Mucosa of rectum (tissue), 2 donors: ENCODE results near the gene KLF16.
A peak's percentile ranks its signal among the peaks of the same experiment; 100 is the strongest.

ENCODE experiments used
- H3K27ac ChIP-seq, 2 donors: one replicate each; pipeline ENCODE4 v1.7.0; 2013; ENCODE audit warnings: inconsistent platforms in 2 of 2, low read depth in 2 of 2, low read length in 2 of 2
- H3K27me3 ChIP-seq, 2 donors: one replicate each; pipeline ENCODE4 v1.7.0; 2013; ENCODE audit warnings: low read length in 2 of 2; ENCODE audit not compliant: control insufficient read depth in 2 of 2, insufficient read depth in 2 of 2
- H3K36me3 ChIP-seq, 2 donors: one replicate each; pipeline ENCODE4 v1.7.0; 2013; ENCODE audit warnings: low read length in 2 of 2; ENCODE audit not compliant: control insufficient read depth in 2 of 2, insufficient read depth in 2 of 2
- H3K4me1 ChIP-seq, 2 donors: one replicate each; pipeline ENCODE4 v1.7.0; 2013; ENCODE audit warnings: low read length in 2 of 2, mild to moderate bottlenecking in 1 of 2; ENCODE audit not compliant: control insufficient read depth in 2 of 2, insufficient read depth in 2 of 2
- H3K4me3 ChIP-seq, 2 donors: one replicate each; pipeline ENCODE4 v1.7.0; 2013; ENCODE audit warnings: low read length in 2 of 2
- H3K9ac ChIP-seq, 2 donors: one replicate each; pipeline ENCODE4 v1.7.0; 2013; ENCODE audit warnings: low read length in 2 of 2, low read depth in 1 of 2, mild to moderate bottlenecking in 1 of 2
- H3K9me3 ChIP-seq, 2 donors: one replicate each; pipeline ENCODE4 v1.7.0; 2013; ENCODE audit warnings: low read length in 2 of 2; ENCODE audit not compliant: control insufficient read depth in 2 of 2
- donor health status: healthy.
- donor health status: Normal muscosa, but diverticular disease.

Gene KLF16

GRCh38 chr19:1830978-1831377 lies 32.4 kb downstream of the KLF16 start:
- Histone ChIP-seq H3K36me3 (peaks cover 0 to 11% of the 10 kb centered on the region in 2 donors), H3K27me3 (no peaks in the 10 kb centered on the region), H3K4me1 (peaks cover 0 to 3% of the 10 kb centered on the region in 2 donors), H3K9me3 (no peaks in the 10 kb centered on the region), H3K27ac (no peak overlapping the region), H3K9ac (no peak overlapping the region), H3K4me3 (no peak overlapping the region)

- peaks cover 0 to 11% of the 10 kb centered on the region in 2 donors for H3K36me3 ChIP-seq
- no peak overlapping the region for H3K27ac ChIP-seq
- H3K4me3 ChIP-seq: no peak overlapping the region
- no peaks in the 10 kb centered on the region for H3K27me3 ChIP-seq
- H3K4me1 ChIP-seq: peaks cover 0 to 4% of the 10 kb centered on the region in 2 donors
- no peaks in the 10 kb centered on the region for H3K9me3 ChIP-seq
- H3K9ac ChIP-seq: no peak overlapping the region
Observed at GRCh38 chr19:1830568-1830967, 32.8 kb downstream of the KLF16 start.

DNA sequence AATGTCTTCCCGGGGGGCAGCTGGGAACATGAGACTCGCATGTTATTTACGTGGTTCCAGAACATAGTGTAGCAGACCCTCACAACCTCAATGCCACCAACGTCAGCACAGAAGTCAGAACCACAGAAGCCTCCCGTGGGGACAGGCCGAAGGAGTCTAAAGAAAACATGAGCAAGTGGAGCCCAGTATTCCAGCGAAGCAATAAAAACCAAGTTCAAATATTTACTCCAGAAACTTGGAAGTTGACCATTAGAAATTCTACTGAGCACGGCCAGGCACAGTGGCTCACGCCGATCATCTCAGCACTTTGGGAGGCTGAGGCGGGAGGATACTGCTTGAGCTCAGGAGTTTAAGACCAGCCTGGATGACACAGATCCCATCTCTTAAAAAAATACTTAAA lies 33.4 kb downstream of the KLF16 start:
- no peaks in the 10 kb centered on the region for H3K27me3 ChIP-seq
- no peaks in the 10 kb centered on the region for H3K9me3 ChIP-seq
- no peak overlapping the region for H3K4me3 ChIP-seq
- H3K27ac ChIP-seq: peak overlapping the region in 1 of 2 donors; percentile 51
- H3K36me3 ChIP-seq: peaks cover 0 to 11% of the 10 kb centered on the region in 2 donors
- peaks cover 0 to 4% of the 10 kb centered on the region in 2 donors for H3K4me1 ChIP-seq
- no peak overlapping the region for H3K9ac ChIP-seq

DNA sequence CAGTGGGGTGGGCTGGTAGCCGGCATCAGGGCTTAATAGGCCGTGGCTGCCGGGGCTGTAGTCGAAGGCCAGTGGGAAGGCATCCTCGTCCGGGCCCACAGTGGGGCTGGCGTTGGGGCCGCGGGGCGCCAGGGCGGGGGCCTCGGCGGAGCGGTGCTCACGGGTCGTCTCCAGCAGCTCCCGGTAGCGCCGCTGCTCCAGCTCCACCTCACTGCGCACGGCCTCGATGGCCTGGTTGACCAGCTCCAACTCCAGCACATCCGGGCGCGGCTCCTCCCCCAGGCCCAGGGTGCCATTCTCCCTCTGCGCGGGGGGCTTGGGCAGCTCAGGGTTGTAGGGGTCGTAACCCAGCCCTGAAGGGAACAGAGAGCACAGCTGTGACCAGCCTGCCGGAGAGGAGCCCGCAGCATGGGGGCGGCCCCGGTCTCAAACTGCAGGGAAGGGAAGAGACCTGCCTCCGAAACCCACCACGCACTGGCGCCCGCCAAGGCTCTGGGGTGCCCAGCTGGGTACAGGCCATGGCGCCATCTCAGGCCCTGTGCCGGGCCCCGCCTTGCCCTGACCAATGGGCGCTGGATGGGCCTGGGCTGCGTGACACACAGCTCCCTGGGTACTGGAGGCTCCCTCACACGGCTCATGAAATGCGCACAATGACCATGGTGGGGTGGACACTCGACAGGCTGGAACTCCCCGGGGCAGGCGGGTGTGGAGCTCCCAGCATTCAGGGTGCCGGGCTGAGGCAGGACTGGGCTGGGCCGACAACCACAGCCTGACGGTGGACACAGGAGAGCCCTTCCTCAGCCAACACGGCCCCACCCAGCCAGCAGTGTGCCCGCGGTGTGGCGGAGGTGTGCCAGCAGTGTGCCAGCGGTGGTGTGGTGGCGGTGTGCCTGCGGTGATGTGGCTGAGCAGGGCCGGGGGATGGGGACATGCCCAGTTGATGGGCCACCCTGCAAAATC lies 34.8 kb downstream of the KLF16 start:
- Histone ChIP-seq H3K27me3 (no peaks in the 10 kb centered on the region), H3K4me3 (no peak overlapping the region), H3K9me3 (no peaks in the 10 kb centered on the region), H3K4me1 (peaks cover 0 to 4% of the 10 kb centered on the region in 2 donors), H3K9ac (no peak overlapping the region), H3K36me3 (peaks cover 7 to 17% of the 10 kb centered on the region in 2 donors), H3K27ac (no peak overlapping the region)

GRCh38 chr19:1827566-1828278 lies 35.7 kb downstream of the KLF16 start:
- Histone ChIP-seq H3K9me3 (no peaks in the 10 kb centered on the region), H3K27ac (no peak overlapping the region), H3K4me3 (no peak overlapping the region), H3K4me1 (peaks cover 0 to 4% of the 10 kb centered on the region in 2 donors), H3K36me3 (peaks cover 13 to 23% of the 10 kb centered on the region in 2 donors), H3K27me3 (no peaks in the 10 kb centered on the region), H3K9ac (no peak overlapping the region)

DNA sequence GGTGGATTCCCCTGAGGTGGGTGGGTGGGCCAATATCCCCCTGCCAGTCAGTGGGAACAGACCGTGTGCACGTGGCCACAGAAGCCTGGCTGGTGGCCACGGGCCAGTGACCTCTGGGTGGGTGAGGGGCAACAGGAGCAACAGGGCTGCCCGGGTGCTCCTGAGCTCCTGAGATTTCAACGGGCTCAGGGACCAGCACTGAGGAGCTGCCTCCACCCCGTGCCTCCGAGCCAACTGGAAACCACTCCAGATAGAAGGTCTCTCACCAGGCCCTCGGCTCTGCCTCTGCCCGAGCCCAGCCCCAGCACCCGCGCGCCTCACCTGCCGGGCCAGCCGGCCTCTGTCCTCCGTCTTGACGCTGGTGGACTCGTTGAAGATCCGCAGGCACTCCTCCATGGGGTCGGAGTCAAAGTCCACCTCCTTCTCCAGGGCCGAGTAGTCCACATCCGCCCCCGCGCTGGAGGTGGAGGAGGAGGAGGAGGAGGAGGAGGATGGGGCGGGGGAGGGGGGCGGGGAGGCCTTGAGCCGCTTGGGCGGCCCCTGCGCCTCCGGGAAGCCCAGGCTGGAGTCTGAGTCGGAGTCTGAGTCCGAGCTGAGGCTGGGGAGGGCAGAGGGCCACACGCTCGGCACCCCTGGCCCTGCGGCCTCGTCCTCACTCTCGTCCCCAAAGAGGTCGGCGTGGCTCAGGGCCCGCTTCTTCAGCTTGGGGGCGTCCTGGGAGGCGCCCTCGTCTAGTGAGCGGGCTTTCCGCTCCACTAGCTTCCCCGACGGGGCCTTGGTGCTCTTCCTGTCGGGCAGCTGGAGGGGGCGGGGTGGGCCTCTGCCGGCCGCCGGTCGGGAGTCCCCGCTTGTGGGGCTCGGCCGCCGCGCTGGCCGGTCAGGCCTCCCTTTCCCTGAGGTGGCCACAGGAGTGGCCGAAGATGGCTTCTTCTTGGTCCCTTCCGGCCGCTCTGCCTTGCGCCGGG lies 36.5 kb downstream of the KLF16 start:
- Histone ChIP-seq H3K9ac (no peak overlapping the region), H3K27ac (no peak overlapping the region), H3K36me3 (peaks cover 20 to 27% of the 10 kb centered on the region in 2 donors)

DNA sequence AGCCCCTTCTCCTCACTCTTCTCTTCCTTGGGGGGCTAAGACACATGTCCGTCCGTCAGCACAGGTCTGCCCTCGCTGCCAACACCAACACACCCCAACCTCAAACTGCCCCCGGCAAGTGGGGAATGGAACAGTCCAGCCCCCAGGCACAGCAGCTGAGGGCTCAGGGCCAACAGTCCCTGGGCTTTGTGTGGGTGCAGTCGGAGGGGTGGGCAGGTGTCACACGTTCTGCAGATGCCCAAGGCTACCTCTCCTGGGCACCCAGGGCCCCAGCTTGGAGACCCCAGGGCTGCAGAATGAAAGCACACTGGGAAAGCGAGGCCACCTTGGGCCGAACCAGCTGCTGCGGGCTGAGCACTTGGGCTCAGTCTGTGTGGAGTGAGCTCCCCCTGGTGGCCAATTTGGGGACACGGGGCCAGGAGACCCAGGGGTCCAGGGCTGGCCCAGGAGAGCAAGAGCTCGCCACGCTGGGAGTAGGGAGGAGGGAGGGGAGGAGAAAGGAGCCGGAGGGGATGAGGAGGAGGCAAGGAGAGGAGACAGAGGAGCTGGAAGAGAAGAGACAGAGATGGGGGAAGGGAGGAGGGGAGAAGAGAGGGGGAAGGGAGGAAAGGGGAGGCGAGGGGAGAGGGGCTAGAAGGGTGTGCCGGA lies 37.3 kb downstream of the KLF16 start:
- Histone ChIP-seq H3K4me3 (no peak overlapping the region), H3K4me1 (peaks cover 0 to 4% of the 10 kb centered on the region in 2 donors), H3K9ac (no peak overlapping the region), H3K9me3 (no peaks in the 10 kb centered on the region), H3K27ac (no peak overlapping the region), H3K36me3 (peaks cover 26 to 33% of the 10 kb centered on the region in 2 donors), H3K27me3 (no peaks in the 10 kb centered on the region)

More for the DNA sequence above, 36.5 kb downstream of the KLF16 start:
- no peaks in the 10 kb centered on the region for H3K9me3 ChIP-seq
- H3K27me3 ChIP-seq: no peaks in the 10 kb centered on the region
- H3K4me1 ChIP-seq: peaks cover 0 to 4% of the 10 kb centered on the region in 2 donors
- H3K4me3 ChIP-seq: no peak overlapping the region

DNA sequence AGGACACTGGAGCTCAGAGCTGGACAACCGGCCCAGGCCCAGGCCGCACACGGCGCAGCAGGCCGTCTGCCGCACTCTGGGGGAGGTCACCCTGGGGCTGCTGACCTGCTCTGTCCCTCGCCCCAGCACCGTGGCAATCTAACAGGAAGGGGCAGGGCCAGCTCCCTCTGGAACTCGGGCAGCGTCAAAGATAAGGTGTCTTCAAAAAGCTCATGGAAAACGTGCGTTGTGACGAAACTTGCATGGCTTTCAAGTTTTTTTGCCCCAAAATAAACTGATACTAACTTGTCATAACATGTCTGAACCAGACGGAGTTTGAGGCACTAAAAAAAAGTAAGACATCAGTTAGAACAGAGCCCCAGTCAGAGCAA lies 39.1 kb downstream of the KLF16 start:
- no peaks in the 10 kb centered on the region for H3K27me3 ChIP-seq
- peaks cover 38 to 40% of the 10 kb centered on the region in 2 donors for H3K36me3 ChIP-seq
- no peak overlapping the region for H3K27ac ChIP-seq
- H3K4me1 ChIP-seq: peaks cover 0 to 4% of the 10 kb centered on the region in 2 donors
- no peak overlapping the region for H3K9ac ChIP-seq
- no peak overlapping the region for H3K4me3 ChIP-seq
- H3K9me3 ChIP-seq: no peaks in the 10 kb centered on the region

DNA sequence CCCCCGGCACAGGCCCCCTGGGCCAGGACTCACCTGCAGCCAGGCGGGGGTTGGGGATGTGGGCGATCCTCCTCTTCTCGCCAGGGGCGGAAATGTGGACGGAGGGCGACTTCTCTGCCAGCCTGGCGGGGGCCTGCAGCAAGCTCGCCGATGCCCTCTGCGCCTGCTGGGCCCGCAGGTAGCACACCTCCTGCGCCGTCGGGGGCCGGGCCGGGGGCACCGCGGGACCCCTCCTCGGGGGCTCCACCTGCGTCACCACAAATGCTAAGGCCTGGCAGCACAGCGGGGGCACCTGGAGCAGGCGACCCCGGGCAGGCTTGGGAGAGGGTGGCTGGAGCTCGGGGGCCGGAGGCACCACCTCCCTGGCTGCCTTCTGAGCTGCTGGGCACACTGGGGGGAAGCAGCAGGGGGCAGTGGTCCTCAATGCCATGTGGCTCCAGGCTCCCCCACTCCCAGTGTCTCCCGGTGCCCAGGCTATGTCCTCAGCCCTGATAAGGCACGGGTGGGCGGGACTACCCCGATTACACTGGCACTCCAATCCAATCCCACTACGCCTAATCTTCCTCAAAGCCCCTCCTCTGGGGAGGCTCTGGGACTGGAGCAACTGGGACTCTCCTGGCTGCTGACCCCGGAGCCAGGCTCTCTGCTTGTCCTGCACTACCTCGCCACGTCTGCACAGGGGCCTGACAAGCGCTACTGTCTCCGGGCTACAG lies 39.7 kb downstream of the KLF16 start:
- Histone ChIP-seq H3K4me3 (no peak overlapping the region), H3K27ac (no peak overlapping the region), H3K9me3 (no peaks in the 10 kb centered on the region), H3K36me3 (peaks cover 42% of the 10 kb centered on the region in 2 donors), H3K4me1 (peaks cover 0 to 4% of the 10 kb centered on the region in 2 donors), H3K9ac (no peak overlapping the region), H3K27me3 (no peaks in the 10 kb centered on the region)
